Measurements from ENCODE around the gene CUBN. TPM values are rescaled to one million over a fixed set of nuclear protein-coding genes. Genes with fewer than 3 reads are reported as not detected.

Gene CUBN
- polyA plus RNA-seq, 2 of the 4 experiments (the other 2 are of a cell fraction) = 0.08 to 0.28 TPM

- DNase-seq (ENCODE audit: low read depth in 1 of 2, low spot score in 1 of 2) (no peak), ATAC-seq (no peak), FAIRE-seq (no peak)
- ChIA-PET POLR2A (no interaction called here), CTCF (no interaction called here)
- 64% methylated on average over 4 of the region's 4 CpGs for WGBS (ENCODE audit: missing lambda C conversion rate)
- H3K27ac ChIP-seq = no peak overlapping the region
- no peak for TF ChIP-seq EHF (CRISPR knock-in tag; IDR thresholded peaks at IDR 0.05)
- no peak for TF ChIP-seq SMC3 (IDR thresholded peaks at IDR 0.05)
- no peak for TF ChIP-seq KDM5A (IDR thresholded peaks at IDR 0.05)
- TF ChIP-seq CHD2 (IDR thresholded peaks at IDR 0.05; ENCODE audit: low read length, partially characterized antibody) = no peak
- no peaks in the 10 kb centered on the region for H3K9me3 ChIP-seq
- no peaks in the 10 kb centered on the region for H3K4me1 ChIP-seq
- H3K4me2 ChIP-seq = no peak overlapping the region
- H3K4me3 ChIP-seq = no peak overlapping the region
Observed at GRCh38 chr10:16942381-16943078, 187.1 kb downstream of the CUBN start.

- Histone ChIP-seq H3K4me2 (no peak overlapping the region), H3K4me3 (no peak overlapping the region), H3K27ac (no peak overlapping the region), H3K9me3 (no peaks in the 10 kb centered on the region), H3K4me1 (no peaks in the 10 kb centered on the region)
- ATAC-seq (no peak), DNase-seq (ENCODE audit: low read depth in 1 of 2, low spot score in 1 of 2) (no peak), FAIRE-seq (no peak)
- ChIA-PET CTCF (no interaction called here), POLR2A (no interaction called here)
- WGBS (ENCODE audit: missing lambda C conversion rate) = 60% methylated on average over 4 of the region's 4 CpGs
- TF ChIP-seq NR3C1 (IDR thresholded peaks at IDR 0.05) (no peak), ZFP36 (IDR thresholded peaks at IDR 0.05; ENCODE audit: borderline replicate concordance, partially characterized antibody) (peak; percentile 28)
Observed at GRCh38 chr10:16941870-16942269, 187.7 kb downstream of the CUBN start.

DNA sequence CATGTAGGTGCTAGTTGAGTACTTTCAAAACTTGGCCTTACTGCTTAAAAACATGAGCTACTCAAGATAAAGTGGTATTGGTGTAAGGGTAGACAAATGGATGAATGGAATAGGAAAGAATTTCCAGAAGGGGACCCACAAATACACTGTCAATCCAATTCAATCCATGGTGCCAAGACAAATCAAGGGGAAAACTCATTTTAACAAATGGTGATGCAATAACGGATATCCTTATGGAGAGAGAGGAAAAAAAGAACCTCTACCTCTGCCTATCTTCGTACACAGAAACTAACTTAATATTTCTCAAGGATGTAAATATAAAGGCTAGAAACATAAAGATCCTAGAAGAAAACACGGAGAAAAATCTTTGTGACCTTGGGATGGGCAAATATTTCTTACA is 188.5 kb downstream of the CUBN start:
- ATAC-seq = no peak
- no peak for DNase-seq (ENCODE audit: low read depth in 1 of 2, low spot score in 1 of 2)
- Histone ChIP-seq H3K27ac (no peak overlapping the region), H3K4me2 (no peak overlapping the region), H3K9me3 (no peaks in the 10 kb centered on the region), H3K4me1 (no peaks in the 10 kb centered on the region), H3K4me3 (no peak overlapping the region)
- ChIA-PET POLR2A (no interaction called here), CTCF (no interaction called here)
- TF ChIP-seq NFE2L2 (conservative IDR thresholded peaks at IDR 0.05; ENCODE audit: low read length) = no peak
- TF ChIP-seq, protein P1, sequence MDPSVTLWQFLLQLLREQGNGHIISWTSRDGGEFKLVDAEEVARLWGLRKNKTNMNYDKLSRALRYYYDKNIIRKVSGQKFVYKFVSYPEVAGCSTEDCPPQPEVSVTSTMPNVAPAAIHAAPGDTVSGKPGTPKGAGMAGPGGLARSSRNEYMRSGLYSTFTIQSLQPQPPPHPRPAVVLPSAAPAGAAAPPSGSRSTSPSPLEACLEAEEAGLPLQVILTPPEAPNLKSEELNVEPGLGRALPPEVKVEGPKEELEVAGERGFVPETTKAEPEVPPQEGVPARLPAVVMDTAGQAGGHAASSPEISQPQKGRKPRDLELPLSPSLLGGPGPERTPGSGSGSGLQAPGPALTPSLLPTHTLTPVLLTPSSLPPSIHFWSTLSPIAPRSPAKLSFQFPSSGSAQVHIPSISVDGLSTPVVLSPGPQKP (IDR thresholded peaks at IDR 0.05; ENCODE audit: low read depth, low read length) = no peak
- no peak for TF ChIP-seq USF2 (IDR thresholded peaks at IDR 0.05)
- no peak for TF ChIP-seq POLR2A (IDR thresholded peaks at IDR 0.05; ENCODE audit: low read length)
- no peak for TF ChIP-seq CHD4 (IDR thresholded peaks at IDR 0.05; ENCODE audit: borderline replicate concordance)
- no peak for TF ChIP-seq HOXA7 (CRISPR knock-in tag; IDR thresholded peaks at IDR 0.05)
- no peak for FAIRE-seq
- 53% methylated on average over 3 of the region's 3 CpGs for WGBS (ENCODE audit: missing lambda C conversion rate)

DNA sequence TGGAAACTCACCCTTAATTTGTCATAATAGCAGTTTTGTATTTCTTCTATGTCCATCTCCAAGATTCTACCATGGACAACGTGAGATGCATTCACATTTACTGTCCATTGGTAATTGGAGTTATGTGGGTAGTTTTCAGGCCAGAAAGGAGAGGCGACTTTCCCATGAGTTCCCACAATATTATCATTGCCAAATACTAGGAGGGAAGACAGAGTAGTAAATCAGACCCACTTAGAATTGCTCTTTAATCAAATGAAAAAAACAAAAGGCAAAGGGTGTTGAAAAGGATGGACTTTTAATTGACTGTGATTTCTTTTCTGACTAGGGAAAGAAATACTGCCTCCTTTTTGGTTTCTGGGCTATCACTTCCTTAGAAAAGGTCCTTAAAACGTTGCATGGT is 190.7 kb downstream of the CUBN start:
- no peak overlapping the region for H3K4me2 ChIP-seq
- H3K4me1 ChIP-seq = no peaks in the 10 kb centered on the region
- POLR2A ChIA-PET = no interaction called here
- DNase-seq (ENCODE audit: low read depth in 1 of 2, low spot score in 1 of 2) (no peak), FAIRE-seq (peak; percentile 59), ATAC-seq (no peak)
- H3K27ac ChIP-seq = no peak overlapping the region
- H3K9me3 ChIP-seq = no peaks in the 10 kb centered on the region
- CTCF ChIA-PET = no interaction called here
- 20% methylated on average over 3 of the region's 3 CpGs for WGBS (ENCODE audit: missing lambda C conversion rate)
- no peak overlapping the region for H3K4me3 ChIP-seq
- TF ChIP-seq EHMT2 (IDR thresholded peaks at IDR 0.05; ENCODE audit: low read depth) (no peak), RFX5 (IDR thresholded peaks at IDR 0.05) (no peak), NPAS2 (CRISPR knock-in tag; IDR thresholded peaks at IDR 0.05; ENCODE audit: borderline replicate concordance) (no peak), RCOR1 (IDR thresholded peaks at IDR 0.05; ENCODE audit: low read depth, low read length) (no peak), EP300 (IDR thresholded peaks at IDR 0.05) (no peak), POLR2A (IDR thresholded peaks at IDR 0.05; ENCODE audit: low read length) (no peak), NR3C1 (IDR thresholded peaks at IDR 0.05) (no peak), E2F6 (IDR thresholded peaks at IDR 0.05; ENCODE audit: borderline replicate concordance, low read depth) (no peak), JUN (IDR thresholded peaks at IDR 0.05) (no peak), KDM5A (IDR thresholded peaks at IDR 0.05) (no peak)
- TF ChIP-seq, protein P2, sequence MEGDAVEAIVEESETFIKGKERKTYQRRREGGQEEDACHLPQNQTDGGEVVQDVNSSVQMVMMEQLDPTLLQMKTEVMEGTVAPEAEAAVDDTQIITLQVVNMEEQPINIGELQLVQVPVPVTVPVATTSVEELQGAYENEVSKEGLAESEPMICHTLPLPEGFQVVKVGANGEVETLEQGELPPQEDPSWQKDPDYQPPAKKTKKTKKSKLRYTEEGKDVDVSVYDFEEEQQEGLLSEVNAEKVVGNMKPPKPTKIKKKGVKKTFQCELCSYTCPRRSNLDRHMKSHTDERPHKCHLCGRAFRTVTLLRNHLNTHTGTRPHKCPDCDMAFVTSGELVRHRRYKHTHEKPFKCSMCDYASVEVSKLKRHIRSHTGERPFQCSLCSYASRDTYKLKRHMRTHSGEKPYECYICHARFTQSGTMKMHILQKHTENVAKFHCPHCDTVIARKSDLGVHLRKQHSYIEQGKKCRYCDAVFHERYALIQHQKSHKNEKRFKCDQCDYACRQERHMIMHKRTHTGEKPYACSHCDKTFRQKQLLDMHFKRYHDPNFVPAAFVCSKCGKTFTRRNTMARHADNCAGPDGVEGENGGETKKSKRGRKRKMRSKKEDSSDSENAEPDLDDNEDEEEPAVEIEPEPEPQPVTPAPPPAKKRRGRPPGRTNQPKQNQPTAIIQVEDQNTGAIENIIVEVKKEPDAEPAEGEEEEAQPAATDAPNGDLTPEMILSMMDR (IDR thresholded peaks at IDR 0.05) = no peak
- TF ChIP-seq, protein P3, sequence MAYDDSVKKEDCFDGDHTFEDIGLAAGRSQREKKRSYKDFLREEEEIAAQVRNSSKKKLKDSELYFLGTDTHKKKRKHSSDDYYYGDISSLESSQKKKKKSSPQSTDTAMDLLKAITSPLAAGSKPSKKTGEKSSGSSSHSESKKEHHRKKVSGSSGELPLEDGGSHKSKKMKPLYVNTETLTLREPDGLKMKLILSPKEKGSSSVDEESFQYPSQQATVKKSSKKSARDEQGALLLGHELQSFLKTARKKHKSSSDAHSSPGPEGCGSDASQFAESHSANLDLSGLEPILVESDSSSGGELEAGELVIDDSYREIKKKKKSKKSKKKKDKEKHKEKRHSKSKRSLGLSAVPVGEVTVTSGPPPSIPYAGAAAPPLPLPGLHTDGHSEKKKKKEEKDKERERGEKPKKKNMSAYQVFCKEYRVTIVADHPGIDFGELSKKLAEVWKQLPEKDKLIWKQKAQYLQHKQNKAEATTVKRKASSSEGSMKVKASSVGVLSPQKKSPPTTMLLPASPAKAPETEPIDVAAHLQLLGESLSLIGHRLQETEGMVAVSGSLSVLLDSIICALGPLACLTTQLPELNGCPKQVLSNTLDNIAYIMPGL (CRISPR knock-in tag; IDR thresholded peaks at IDR 0.05; ENCODE audit: borderline replicate concordance) = no peak
